H1 (cell line): ENCODE data around the gene SH3RF3. TPM values are rescaled to one million over a fixed set of nuclear protein-coding genes. Genes with fewer than 3 reads are reported as not detected.

Experiments
- CTCF ChIA-PET: fragments of 300-600 bp; sonication (Branson Sonifier 250); formaldehyde crosslinking; loops from one replicate; lab custom pipeline; 2021; ENCODE audit not compliant: partially characterized antibody; lab: Charles Lee
- POLR2A ChIA-PET: fragments of 300-600 bp; sonication (Branson Sonifier 250); formaldehyde crosslinking; loops from one replicate; lab custom pipeline; 2021; ENCODE audit warnings: inconsistent platforms; ENCODE audit not compliant: partially characterized antibody; lab: Charles Lee
- DNase-seq, 2 experiments: peaks; one replicate each; pipeline versions ENCODE4 v3.0.0 to v3.0.0-alpha.2; 2010 to 2022; ENCODE audit warnings: low spot score in 2 of 2, low read depth in 1 of 2, mixed read lengths in 1 of 2
- FAIRE-seq: peaks from 2 replicates; lab custom pipeline; 2011; peaks lifted over from hg19 to GRCh38; lab: Jason Lieb, UNC
- H2AFZ ChIP-seq: 2 replicates; pipeline ENCODE4 v1.8.1; 2012; ENCODE audit warnings: low read length, inconsistent platforms
- H2AK5ac ChIP-seq: 2 replicates; pipeline ENCODE4 v1.6.1; 2013; ENCODE audit warnings: low read depth, low read length
- H2BK120ac ChIP-seq: replicated peaks from 2 replicates; pipeline ENCODE3; 2013; ENCODE audit warnings: low read depth, low read length, inconsistent platforms
- H2BK12ac ChIP-seq: 2 replicates; pipeline ENCODE4 v1.6.1; 2013; ENCODE audit warnings: low read depth, low read length
- H2BK15ac ChIP-seq: 2 replicates; pipeline ENCODE4 v1.6.1; 2013; ENCODE audit warnings: low read length
- H2BK20ac ChIP-seq: 2 replicates; pipeline ENCODE4 v1.6.1; 2013; ENCODE audit warnings: low read length
- H2BK5ac ChIP-seq: 2 replicates; pipeline ENCODE4 v1.6.1; 2013; ENCODE audit warnings: low read depth, low read length
- H3K14ac ChIP-seq: 2 replicates; pipeline ENCODE4 v1.6.1; 2013; ENCODE audit warnings: inconsistent platforms; ENCODE audit not compliant: insufficient read length
- H3K18ac ChIP-seq: 2 replicates; pipeline ENCODE4 v1.6.1; 2013; ENCODE audit warnings: low read length; ENCODE audit errors: extremely low read depth
- H3K23ac ChIP-seq: 2 replicates; pipeline ENCODE4 v1.6.1; 2013; ENCODE audit warnings: inconsistent platforms; ENCODE audit not compliant: insufficient read length
- H3K23me2 ChIP-seq: 2 replicates; pipeline ENCODE4 v1.6.1; 2013; ENCODE audit warnings: low read depth, low read length
- H3K27ac ChIP-seq: 2 replicates; pipeline ENCODE4 v1.6.1; 2011; ENCODE audit warnings: low read depth, low read length, inconsistent platforms
- H3K27me3 ChIP-seq, 4 experiments: replicated peaks in 1 of 4; 1 replicate in 1 of 4; 2 replicates in 3 of 4; pipeline versions ENCODE4 v1.6.1 to v1.8.1; 2011 to 2013; ENCODE audit warnings: low read length in 3 of 4, mild to moderate bottlenecking in 3 of 4, inconsistent platforms in 2 of 4, mixed read lengths in 2 of 4, moderate library complexity in 1 of 4; ENCODE audit not compliant: control insufficient read depth in 3 of 4, insufficient read depth in 3 of 4; ENCODE audit errors: extremely low read depth in 1 of 4
- H3K36me3 ChIP-seq, 4 experiments: 2 replicates each; pipeline versions ENCODE4 v1.6.1 to v1.8.1; 2011 to 2013; ENCODE audit warnings: mild to moderate bottlenecking in 4 of 4, low read length in 3 of 4, moderate library complexity in 2 of 4, control low read depth in 1 of 4, inconsistent platforms in 1 of 4; ENCODE audit not compliant: insufficient read depth in 4 of 4, control insufficient read depth in 2 of 4
- H3K4ac ChIP-seq: replicated peaks from 2 replicates; pipeline ENCODE3; 2013; ENCODE audit warnings: low read length, low read depth, mixed read lengths, inconsistent platforms; ENCODE audit not compliant: insufficient read length
- H3K4me1 ChIP-seq, 4 experiments: replicated peaks in 1 of 4; 1 replicate in 1 of 4; 2 replicates in 3 of 4; pipeline versions ENCODE4 v1.6.1 to v1.8.1; 2011 to 2013; ENCODE audit warnings: low read length in 3 of 4, inconsistent platforms in 2 of 4, mixed read lengths in 1 of 4; ENCODE audit not compliant: insufficient read depth in 4 of 4, control insufficient read depth in 3 of 4
- H3K4me2 ChIP-seq, 2 experiments: 2 replicates each; pipeline versions ENCODE4 v1.6.1 to v1.8.1; 2011 to 2013; ENCODE audit warnings: low read depth in 2 of 2, low read length in 2 of 2, control low read depth in 1 of 2, inconsistent platforms in 1 of 2, mild to moderate bottlenecking in 1 of 2; ENCODE audit not compliant: insufficient read depth in 1 of 2
- H3K4me3 ChIP-seq, 4 experiments: fragments of 200-600, 300-600 bp in 1 of 4; sonication (generic), shearing (Covaris generic), sonication (Bioruptor Twin) in 1 of 4; 2 replicates each; pipeline versions ENCODE4 v1.5.1 to v1.8.1; 2011 to 2016; ENCODE audit warnings: low read length in 4 of 4, low read depth in 3 of 4, control low read depth in 2 of 4, inconsistent platforms in 2 of 4, mild to moderate bottlenecking in 2 of 4, mixed read lengths in 1 of 4, moderate library complexity in 1 of 4; ENCODE audit not compliant: insufficient read depth in 2 of 4; ENCODE audit errors: extremely low read depth in 1 of 4
- H3K56ac ChIP-seq: replicated peaks from 2 replicates; pipeline ENCODE3; 2013; ENCODE audit warnings: low read depth, mild to moderate bottlenecking, mixed read lengths, low read length, inconsistent platforms; ENCODE audit not compliant: insufficient read length
- H3K79me1 ChIP-seq: 2 replicates; pipeline ENCODE4 v1.6.1; 2013; ENCODE audit warnings: low read depth, low read length, control low read depth
- H3K79me2 ChIP-seq, 2 experiments: 2 replicates each; pipeline versions ENCODE4 v1.6.1 to v1.8.1; 2012 to 2013; ENCODE audit warnings: low read length in 2 of 2, mild to moderate bottlenecking in 2 of 2, inconsistent platforms in 1 of 2; ENCODE audit not compliant: insufficient read depth in 2 of 2, control insufficient read depth in 1 of 2
- H3K9ac ChIP-seq, 4 experiments: replicated peaks in 1 of 4; 1 replicate in 1 of 4; 2 replicates in 3 of 4; pipeline versions ENCODE4 v1.6.1 to v1.8.1; 2011 to 2013; ENCODE audit warnings: low read depth in 3 of 4, low read length in 3 of 4, control low read depth in 2 of 4, mild to moderate bottlenecking in 2 of 4, moderate library complexity in 2 of 4, inconsistent platforms in 1 of 4; ENCODE audit errors: extremely low read depth in 1 of 4
- H3K9me3 ChIP-seq, 2 experiments: 2 replicates each; pipeline versions ENCODE4 v1.6.1 to v1.8.1; 2012 to 2013; ENCODE audit warnings: mild to moderate bottlenecking in 2 of 2, moderate library complexity in 2 of 2, control low read depth in 1 of 2, inconsistent platforms in 1 of 2, low read depth in 1 of 2, low read length in 1 of 2, mixed read lengths in 1 of 2; ENCODE audit not compliant: insufficient read depth in 2 of 2
- H4K20me1 ChIP-seq, 2 experiments: replicated peaks in 1 of 2; 2 replicates each; pipeline versions ENCODE3 to v1.8.1; 2011 to 2013; ENCODE audit warnings: inconsistent platforms in 2 of 2, low read length in 2 of 2, mild to moderate bottlenecking in 1 of 2; ENCODE audit not compliant: insufficient read depth in 2 of 2, control insufficient read depth in 1 of 2
- H4K5ac ChIP-seq: 2 replicates; pipeline ENCODE4 v1.6.1; 2013; ENCODE audit warnings: low read length, low read depth, mixed read lengths, inconsistent platforms; ENCODE audit not compliant: insufficient read length
- H4K8ac ChIP-seq: 2 replicates; pipeline ENCODE4 v1.8.0; 2013; ENCODE audit warnings: mild to moderate bottlenecking, moderate library complexity, low read length, inconsistent platforms; ENCODE audit not compliant: insufficient read depth; ENCODE audit errors: extremely low read depth
- H4K91ac ChIP-seq: replicated peaks from 2 replicates; pipeline ENCODE3; 2013; ENCODE audit warnings: low read length, mixed read lengths, inconsistent platforms; ENCODE audit not compliant: insufficient read length
- BACH1 ChIP-seq: IDR thresholded peaks from 2 replicates; pipeline ENCODE4 v1.6.1; 2012; ENCODE audit warnings: low read length, improper control_type of control experiment
- BCL11A ChIP-seq, 2 experiments: IDR thresholded peaks; one replicate each; pipeline ENCODE4 v1.6.1; 2011; ENCODE audit warnings: low read depth in 2 of 2, low read length in 2 of 2, mild to moderate bottlenecking in 2 of 2
- CBX8 ChIP-seq: fragments of 300-800, 300-1000 bp; sonication (generic); IDR thresholded peaks from 2 replicates; pipeline ENCODE4 v1.7.1; 2016; ENCODE audit warnings: low read depth, low read length, borderline replicate concordance
- EGR1 ChIP-seq: IDR thresholded peaks from 2 replicates; pipeline ENCODE4 v1.6.1; 2011; ENCODE audit warnings: low read depth, low read length, borderline replicate concordance
- HDAC6 ChIP-seq: IDR thresholded peaks from one replicate; pipeline ENCODE4 v1.7.1; 2012; ENCODE audit warnings: low read depth, mild to moderate bottlenecking, inconsistent platforms, low read length, moderate library complexity
- KDM5A ChIP-seq: fragments of 200-600 bp; IDR thresholded peaks from 2 replicates; pipeline ENCODE4 v1.7.1; 2012; ENCODE audit warnings: mild to moderate bottlenecking, low read length, inconsistent platforms, mixed read lengths
- POLR2AphosphoS5 ChIP-seq: IDR thresholded peaks from 2 replicates; pipeline ENCODE4 v1.6.1; 2011; ENCODE audit warnings: low read depth, low read length
- RAD21 ChIP-seq, 2 experiments: IDR thresholded peaks in 1 of 2; conservative IDR thresholded peaks in 1 of 2; 2 replicates each; pipeline ENCODE4 v1.6.1; 2011; ENCODE audit warnings: low read depth in 2 of 2, low read length in 2 of 2, improper control_type of control experiment in 1 of 2, inconsistent platforms in 1 of 2, mild to moderate bottlenecking in 1 of 2, moderate library complexity in 1 of 2
- RFX5 ChIP-seq: IDR thresholded peaks from 2 replicates; pipeline ENCODE4 v1.6.1; 2011; ENCODE audit warnings: low read depth, low read length, improper control_type of control experiment, borderline replicate concordance
- RNF2 ChIP-seq: fragments of 200-900, 300-1000 bp; sonication (generic); IDR thresholded peaks from 2 replicates; pipeline ENCODE4 v1.7.1; 2016; ENCODE audit warnings: borderline replicate concordance, low read depth, mild to moderate bottlenecking, antibody characterized with exemption, low read length; ENCODE audit not compliant: poor library complexity, severe bottlenecking; ENCODE audit errors: missing control alignments
- SIRT6 ChIP-seq: IDR thresholded peaks from one replicate; pipeline ENCODE4 v1.7.1; 2012; ENCODE audit warnings: low read length, inconsistent platforms
- SP2 ChIP-seq: IDR thresholded peaks from 2 replicates; pipeline ENCODE4 v1.6.1; 2012; ENCODE audit warnings: mild to moderate bottlenecking, low read length, inconsistent platforms
- SP4 ChIP-seq: IDR thresholded peaks from 2 replicates; pipeline ENCODE4 v1.6.1; 2012; ENCODE audit warnings: low read length, inconsistent platforms
- YY1 ChIP-seq: IDR thresholded peaks from 2 replicates; pipeline ENCODE4 v1.6.1; 2011; ENCODE audit warnings: low read depth, mild to moderate bottlenecking, low read length
- WGBS, 2 experiments: shearing (Covaris generic) in 1 of 2; methylation state at CpG; one replicate each; pipeline versions ENCODE4 v1.1.6 to v1.1.7; 2013 to 2015; ENCODE audit warnings: low lambda C conversion rate in 2 of 2, mixed read lengths in 2 of 2, inconsistent platforms in 1 of 2, low coverage in 1 of 2, missing lambda C conversion rate in 1 of 2; ENCODE audit not compliant: insufficient replicate concordance in 2 of 2, insufficient coverage in 1 of 2, insufficient read length in 1 of 2; ENCODE audit errors: extremely low coverage in 1 of 2, missing lambda C conversion rate in 1 of 2; 5-methylcytosine and 5-hydroxymethylcytosine counted together
- polyA plus RNA-seq, 7 experiments: library from polyadenylated mRNA; depleted of rRNA in 3 of 7; stranded (reverse) in 5 of 7; unstranded in 2 of 7; fragments of >200 nt in 5 of 7; fragments of 200-250 nt in 2 of 7; gene quantifications; 1 replicate in 5 of 7; 2 replicates in 1 of 7; 4 replicates in 1 of 7; pipeline versions ENCODE4 v1.2.1 to v1.2.3, GENCODE V29; 2011 to 2013; ENCODE audit warnings: missing spikeins in 2 of 7, mixed read lengths in 2 of 7
- total RNA-seq: library from RNA; stranded (reverse); fragmentation: NEBNext Ultra II Directional; extraction: Animal tissue kit (Norgen Biotek cat#: 25700); gene quantifications from 2 replicates; pipeline ENCODE4 v1.2.1, GENCODE V29; 2021

Gene SH3RF3
- total and polyA plus RNA-seq, 2 of the 8 experiments (the other 6 are each of a cell fraction or from before 2014, with no cell fraction given) = 0.11 to 0.65 TPM

DNA sequence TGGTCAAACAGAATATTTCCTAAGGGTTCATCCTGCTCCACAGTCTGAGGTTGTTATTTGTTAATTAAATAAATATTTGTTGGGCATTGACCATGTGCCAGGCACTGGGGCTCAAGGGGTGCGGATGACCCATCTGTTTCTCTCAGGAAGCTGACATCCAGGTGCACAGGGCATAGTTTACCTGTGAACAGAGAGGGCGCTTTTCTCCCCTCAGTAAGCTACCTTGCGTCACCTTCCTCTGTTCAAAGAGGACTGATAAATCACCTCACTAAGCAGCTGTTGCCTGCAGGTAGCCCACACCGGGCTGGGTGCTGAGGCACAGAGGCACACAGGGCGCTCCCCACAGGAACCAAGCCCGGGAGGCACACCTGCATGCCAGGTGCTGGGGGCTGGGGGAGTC is 41.6 kb downstream of the SH3RF3 start:
- no peak for DNase-seq
- CTCF ChIA-PET = interaction anchor here (0.7 to 4.5 kb wide), 7 partner anchors 9 to 340 kb away, joined by 3 to 16 read pairs (median 3); no protein-coding TSS in a partner anchor
- no peak for TF ChIP-seq YY1
- TF ChIP-seq SIRT6 = no peak
- no peak for TF ChIP-seq BCL11A (IDR thresholded peaks at IDR 0.05; ENCODE audit: low read depth in 2 of 2, low read length in 2 of 2)
- no peak for TF ChIP-seq BACH1
- no peak for TF ChIP-seq CBX8
- no peak for TF ChIP-seq SP4
- TF ChIP-seq POLR2AphosphoS5 = no peak
- no peak for TF ChIP-seq HDAC6
- TF ChIP-seq RAD21 (IDR thresholded peaks at IDR 0.05 in 1 of 2, conservative IDR thresholded peaks at IDR 0.05 in 1 of 2; ENCODE audit: low read depth in 2 of 2, low read length in 2 of 2) = peak; percentile 12 to 29; a peak in 3 of 4 replicates
- TF ChIP-seq KDM5A = no peak
- TF ChIP-seq RFX5 = no peak
- no peak for TF ChIP-seq EGR1
- TF ChIP-seq RNF2 = no peak
- TF ChIP-seq SP2 = no peak

More for the DNA sequence above, 41.6 kb downstream of the SH3RF3 start:
- no peak overlapping the region for H3K14ac ChIP-seq
- H3K56ac ChIP-seq = no peak overlapping the region
- H2BK20ac ChIP-seq = no peak overlapping the region
- H2AK5ac ChIP-seq = no peak overlapping the region
- H3K23me2 ChIP-seq = no peaks in the 10 kb centered on the region
- H3K9me3 ChIP-seq = no peaks in the 10 kb centered on the region; a peak in 1 of 4 replicates
- H4K91ac ChIP-seq = no peak overlapping the region
- no peak overlapping the region for H4K8ac ChIP-seq
- WGBS, 2 experiments = 58% methylated on average over 6 of the region's 6 CpGs; no CpG with 5 or more reads in 1 of the 2 experiments
- H3K18ac ChIP-seq = no peak overlapping the region
- no peaks in the 10 kb centered on the region for H4K20me1 ChIP-seq
- no peaks in the 10 kb centered on the region for H3K36me3 ChIP-seq
- no peaks in the 10 kb centered on the region for H3K79me1 ChIP-seq
- H3K79me2 ChIP-seq = no peaks in the 10 kb centered on the region
- peaks cover 0 to 8% (median 3%) of the 10 kb centered on the region in 4 experiments; a peak in 3 of 7 replicates for H3K4me1 ChIP-seq
- H3K4me2 ChIP-seq = no peak overlapping the region
- H3K27me3 ChIP-seq = no peaks in the 10 kb centered on the region
- POLR2A ChIA-PET = no interaction called here
- no peak for FAIRE-seq
- H3K23ac ChIP-seq = no peak overlapping the region
- 0 out of 2 replicates have a peak overlapping the region, but pooled peaks have one; percentile 47 for H2AFZ ChIP-seq
- H3K4ac ChIP-seq = no peak overlapping the region
- no peak overlapping the region for H2BK120ac ChIP-seq
- no peak overlapping the region for H2BK12ac ChIP-seq
- H2BK5ac ChIP-seq = no peak overlapping the region
- H3K27ac ChIP-seq = no peak overlapping the region
- no peak overlapping the region for H4K5ac ChIP-seq
- H2BK15ac ChIP-seq = no peak overlapping the region
- H3K4me3 ChIP-seq = no peak overlapping the region
- H3K9ac ChIP-seq = no peak overlapping the region
